Central memory CD8-positive, alpha-beta T cell (primary cell): ENCODE measurements around the gene RELT.
A peak's percentile ranks its signal among the peaks of the same experiment; 100 is the strongest.

ENCODE experiments used
- ATAC-seq: fragments of 150-1000 bp; cut with Tn5 transposase; replicated peaks from 2 replicates; pipeline ENCODE4 v1.10.0; 2022; ENCODE audit warnings: mild to moderate bottlenecking, moderate FRiP score, moderate number of reproducible peaks; ENCODE audit not compliant: poor library complexity, severe bottlenecking; ENCODE audit errors: extremely low read depth
- DNase-seq, 2 donors: peaks; one replicate each; pipeline ENCODE4 v3.0.0; 2021; ENCODE audit warnings: low spot score in 2 of 2
- H3K27ac Mint-ChIP-seq: one replicate; pipeline ENCODE4 v1.8.0; 2022; ENCODE audit warnings: low read depth, mild to moderate bottlenecking, moderate library complexity, mixed read lengths
- H3K27me3 Mint-ChIP-seq: one replicate; pipeline ENCODE4 v1.8.0; 2022; ENCODE audit warnings: mixed read lengths
- H3K36me3 Mint-ChIP-seq: one replicate; pipeline ENCODE4 v1.8.0; 2022; ENCODE audit warnings: mild to moderate bottlenecking, moderate library complexity, mixed read lengths; ENCODE audit not compliant: insufficient read depth
- H3K4me1 Mint-ChIP-seq: one replicate; pipeline ENCODE4 v1.8.0; 2022; ENCODE audit warnings: mixed read lengths
- H3K4me3 Mint-ChIP-seq: one replicate; pipeline ENCODE4 v1.8.0; 2022; ENCODE audit warnings: mild to moderate bottlenecking, moderate library complexity, mixed read lengths
- H3K9me3 Mint-ChIP-seq: one replicate; pipeline ENCODE4 v1.8.0; 2022; ENCODE audit warnings: mixed read lengths

RELT gene

GRCh38 chr11:73356979-73357860 lies 19.0 kb upstream of the RELT start:
- no peak overlapping the region for H3K4me3 Mint-ChIP-seq
- no peaks in the 10 kb centered on the region for H3K4me1 Mint-ChIP-seq
- H3K36me3 Mint-ChIP-seq, result no peaks in the 10 kb centered on the region
- H3K27ac Mint-ChIP-seq, result no peak overlapping the region
- DNase-seq (no peak), ATAC-seq (no peak)
- H3K9me3 Mint-ChIP-seq, result no peaks in the 10 kb centered on the region
- H3K27me3 Mint-ChIP-seq, result no peaks in the 10 kb centered on the region

DNA sequence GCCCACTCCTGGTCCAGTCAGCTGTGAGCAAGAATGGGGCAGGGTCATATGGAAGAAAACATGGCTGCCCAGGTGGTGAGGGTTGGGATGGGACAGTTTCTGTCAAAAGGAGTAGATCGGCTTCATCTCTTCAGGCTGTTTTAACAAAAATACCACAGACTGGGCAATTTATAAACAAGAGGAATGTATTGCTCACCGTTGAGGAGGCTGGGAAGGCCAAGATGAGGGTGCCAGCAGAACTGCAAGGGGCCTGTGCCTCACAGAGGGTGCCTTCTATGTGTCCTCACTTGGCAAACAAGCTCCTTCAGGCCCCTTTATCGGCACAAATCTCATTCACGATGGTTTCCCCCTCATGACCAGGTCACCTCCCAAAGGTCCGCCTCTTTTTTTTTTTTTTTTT lies 18.1 kb upstream of the RELT start:
- H3K4me1 Mint-ChIP-seq, result no peaks in the 10 kb centered on the region
- no peaks in the 10 kb centered on the region for H3K9me3 Mint-ChIP-seq
- no peak overlapping the region for H3K27ac Mint-ChIP-seq
- ATAC-seq, result no peak
- H3K27me3 Mint-ChIP-seq, result no peaks in the 10 kb centered on the region
- H3K4me3 Mint-ChIP-seq, result no peak overlapping the region
- H3K36me3 Mint-ChIP-seq, result no peaks in the 10 kb centered on the region
- no peak for DNase-seq

DNA sequence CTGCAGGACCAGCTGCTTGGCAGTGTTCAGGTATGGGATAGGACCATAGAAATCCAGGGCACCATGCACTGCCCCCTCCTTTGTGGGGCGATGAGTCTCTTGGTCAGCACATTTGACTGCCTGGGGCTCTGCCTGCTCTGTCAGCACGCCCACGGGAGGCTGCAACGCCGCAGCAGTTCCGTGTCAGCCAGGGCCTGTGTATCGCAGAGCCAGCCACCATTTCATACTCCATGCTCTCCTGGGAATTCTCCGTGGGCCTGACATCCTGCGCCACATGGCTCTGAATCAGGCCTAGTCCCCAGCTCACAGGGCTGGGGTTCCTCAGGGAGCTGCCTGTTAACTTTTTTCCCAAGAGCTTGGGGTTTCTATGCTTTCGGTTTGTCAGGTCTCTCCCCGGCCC lies 16.9 kb upstream of the RELT start:
- DNase-seq, result no peak
- H3K36me3 Mint-ChIP-seq, result no peaks in the 10 kb centered on the region
- no peak overlapping the region for H3K27ac Mint-ChIP-seq
- no peak overlapping the region for H3K4me3 Mint-ChIP-seq
- H3K27me3 Mint-ChIP-seq, result no peaks in the 10 kb centered on the region
- no peak for ATAC-seq
- no peaks in the 10 kb centered on the region for H3K9me3 Mint-ChIP-seq
- H3K4me1 Mint-ChIP-seq, result no peaks in the 10 kb centered on the region

DNA sequence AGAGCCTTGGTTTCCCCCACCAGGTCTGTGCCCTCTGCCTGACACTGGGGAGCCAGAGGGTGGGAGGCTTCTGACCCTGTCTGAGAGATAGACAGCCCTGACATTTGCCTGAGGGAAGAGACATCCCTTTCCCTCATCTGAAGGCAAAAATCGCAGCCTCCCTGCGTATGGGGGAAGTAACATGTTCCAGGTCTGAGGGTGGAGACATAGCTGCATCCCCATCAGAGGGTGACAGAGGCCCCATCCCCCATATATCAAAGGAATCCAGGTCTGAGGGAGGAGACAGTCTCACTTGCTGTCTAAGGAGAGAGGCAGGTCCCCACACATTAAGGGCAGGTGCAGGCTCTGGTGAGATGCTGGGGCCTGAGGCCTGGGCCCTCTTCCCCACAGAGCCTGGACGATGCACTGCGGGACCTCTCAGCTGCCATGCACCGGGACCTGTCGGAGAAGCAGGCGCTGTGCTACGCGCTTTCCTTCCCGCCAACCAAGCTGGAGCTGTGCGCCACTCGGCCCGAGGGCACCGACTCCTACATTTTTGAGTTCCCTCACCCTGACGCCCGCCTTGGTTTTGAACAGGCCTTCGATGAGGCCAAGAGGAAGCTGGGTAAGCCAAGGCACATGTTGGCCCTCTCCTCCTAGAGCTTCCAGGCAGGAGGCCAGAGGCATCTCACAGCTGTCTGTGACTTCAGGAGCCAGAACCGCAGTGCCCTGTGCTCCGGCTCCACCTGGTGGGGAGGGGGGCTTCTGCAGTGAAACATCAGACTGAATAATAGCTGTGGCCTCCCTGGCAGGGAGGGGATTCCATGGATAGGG lies 16.1 kb upstream of the RELT start:
- Mint-ChIP-seq H3K27ac (no peak overlapping the region), H3K9me3 (no peaks in the 10 kb centered on the region), H3K4me3 (no peak overlapping the region), H3K27me3 (no peaks in the 10 kb centered on the region), H3K4me1 (no peaks in the 10 kb centered on the region), H3K36me3 (no peaks in the 10 kb centered on the region)
- DNase-seq (no peak), ATAC-seq (no peak)

GRCh38 chr11:73360743-73361369 lies 15.3 kb upstream of the RELT start:
- no peak overlapping the region for H3K27ac Mint-ChIP-seq
- no peaks in the 10 kb centered on the region for H3K9me3 Mint-ChIP-seq
- H3K4me3 Mint-ChIP-seq, result no peak overlapping the region
- ATAC-seq (no peak), DNase-seq (no peak)
- no peaks in the 10 kb centered on the region for H3K27me3 Mint-ChIP-seq
- peaks cover 4% of the 10 kb centered on the region for H3K4me1 Mint-ChIP-seq
- H3K36me3 Mint-ChIP-seq, result no peaks in the 10 kb centered on the region

- no peaks in the 10 kb centered on the region for H3K9me3 Mint-ChIP-seq
- H3K27me3 Mint-ChIP-seq, result no peaks in the 10 kb centered on the region
- ATAC-seq, result no peak
- peak overlapping the region; percentile 50 for H3K27ac Mint-ChIP-seq
- no peak for DNase-seq
- H3K4me3 Mint-ChIP-seq, result no peak overlapping the region
- peaks cover 15% of the 10 kb centered on the region for H3K4me1 Mint-ChIP-seq
- H3K36me3 Mint-ChIP-seq, result no peaks in the 10 kb centered on the region
These were observed 14.0 kb upstream of the RELT start for GRCh38 chr11:73361953-73362776.

DNA sequence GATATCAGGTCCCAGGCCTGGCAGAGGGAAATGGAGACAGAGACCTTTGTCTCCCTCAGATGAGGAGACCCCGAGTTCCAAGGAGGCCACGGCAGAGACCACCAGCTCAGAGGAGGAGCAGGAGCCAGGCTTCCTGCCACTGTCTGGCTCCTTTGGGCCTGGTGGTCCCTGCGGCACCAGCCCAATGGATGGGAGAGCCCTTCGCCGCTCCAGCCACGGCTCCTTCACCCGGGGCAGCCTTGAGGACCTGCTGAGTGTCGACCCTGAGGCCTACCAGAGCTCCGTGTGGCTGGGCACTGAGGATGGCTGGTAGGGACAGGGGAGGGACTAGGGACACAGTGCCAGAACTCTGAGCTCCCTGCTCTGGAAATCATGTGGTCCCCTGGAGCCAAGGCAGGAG lies 13.1 kb upstream of the RELT start:
- Mint-ChIP-seq H3K27me3 (no peaks in the 10 kb centered on the region), H3K4me1 (peaks cover 21% of the 10 kb centered on the region), H3K9me3 (no peaks in the 10 kb centered on the region), H3K27ac (peak overlapping the region; percentile 50), H3K36me3 (no peaks in the 10 kb centered on the region), H3K4me3 (no peak overlapping the region)
- ATAC-seq (no peak), DNase-seq (no peak)

GRCh38 chr11:73365352-73366264 lies 10.6 kb upstream of the RELT start:
- no peak for DNase-seq
- Mint-ChIP-seq H3K27me3 (no peaks in the 10 kb centered on the region), H3K4me1 (peaks cover 21% of the 10 kb centered on the region), H3K27ac (peak overlapping the region; percentile 93), H3K36me3 (peaks cover 1% of the 10 kb centered on the region), H3K9me3 (no peaks in the 10 kb centered on the region), H3K4me3 (peak overlapping the region; percentile 65)
- ATAC-seq, result peak; percentile 20

DNA sequence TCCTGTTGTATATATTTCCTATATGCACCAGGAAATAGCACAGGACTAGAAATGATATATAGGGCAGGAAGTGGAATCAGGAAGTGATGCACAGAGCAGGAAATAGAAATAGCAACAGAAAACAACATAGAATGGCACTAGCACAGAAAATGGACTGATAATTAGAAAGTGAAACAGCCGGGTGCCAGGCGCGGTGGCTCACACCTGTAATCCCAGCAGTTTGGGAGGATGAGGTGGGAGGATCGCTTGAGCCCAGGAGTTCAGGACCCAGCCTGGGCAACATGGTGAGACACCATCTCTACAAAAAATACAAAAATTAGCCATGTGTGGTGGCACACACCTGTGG lies 10.0 kb upstream of the RELT start:
- peak overlapping the region; percentile 93 for H3K27ac Mint-ChIP-seq
- ATAC-seq (peak; percentile 99), DNase-seq (peak in 1 of 2 donors; percentile 38)
- peaks cover 21% of the 10 kb centered on the region for H3K4me1 Mint-ChIP-seq
- no peaks in the 10 kb centered on the region for H3K27me3 Mint-ChIP-seq
- peaks cover 1% of the 10 kb centered on the region for H3K36me3 Mint-ChIP-seq
- peak overlapping the region; percentile 65 for H3K4me3 Mint-ChIP-seq
- H3K9me3 Mint-ChIP-seq, result no peaks in the 10 kb centered on the region

- ATAC-seq, result no peak
- H3K4me3 Mint-ChIP-seq, result peak overlapping the region; percentile 65
- peaks cover 21% of the 10 kb centered on the region for H3K4me1 Mint-ChIP-seq
- H3K36me3 Mint-ChIP-seq, result peaks cover 1% of the 10 kb centered on the region
- no peak for DNase-seq
- H3K9me3 Mint-ChIP-seq, result no peaks in the 10 kb centered on the region
- H3K27ac Mint-ChIP-seq, result peak overlapping the region; percentile 93
- no peaks in the 10 kb centered on the region for H3K27me3 Mint-ChIP-seq
These were observed 9.2 kb upstream of the RELT start for GRCh38 chr11:73366953-73367352.

DNA sequence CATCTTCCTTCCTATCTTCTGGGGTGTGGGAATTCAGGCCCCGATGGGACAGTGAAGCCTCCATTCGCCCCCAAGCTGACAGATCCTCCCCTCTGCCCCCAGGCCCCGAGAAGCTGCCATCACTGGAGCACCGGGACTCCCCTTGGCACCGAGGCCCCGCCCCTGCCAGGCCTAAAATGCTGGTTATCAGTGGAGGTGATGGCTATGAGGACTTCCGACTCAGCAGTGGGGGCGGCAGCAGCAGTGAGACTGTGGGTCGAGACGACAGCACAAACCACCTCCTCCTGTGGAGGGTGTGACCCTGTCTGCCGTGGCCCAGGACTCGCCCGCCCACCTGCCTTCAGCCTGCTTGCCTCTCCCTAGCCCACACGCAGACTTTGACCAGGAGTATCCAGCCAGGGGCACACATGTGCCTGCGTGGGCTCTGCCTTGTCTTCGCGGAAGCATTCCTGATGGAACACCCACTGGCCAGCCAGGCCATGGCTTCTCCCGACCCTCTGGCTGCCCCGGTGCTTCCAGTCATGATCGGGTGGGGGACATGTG lies 8.6 kb upstream of the RELT start:
- peak overlapping the region; percentile 93 for H3K27ac Mint-ChIP-seq
- ATAC-seq (no peak), DNase-seq (no peak)
- no peaks in the 10 kb centered on the region for H3K9me3 Mint-ChIP-seq
- H3K4me1 Mint-ChIP-seq, result peaks cover 21% of the 10 kb centered on the region
- H3K4me3 Mint-ChIP-seq, result no peak overlapping the region
- H3K36me3 Mint-ChIP-seq, result peaks cover 1% of the 10 kb centered on the region
- H3K27me3 Mint-ChIP-seq, result no peaks in the 10 kb centered on the region
